SK-N-SH (cell line): ENCODE data around the gene ZNF783. TPM values are rescaled to one million over a fixed set of nuclear protein-coding genes. Genes with fewer than 3 reads are reported as not detected.
"Not testable (repeated sequence)": the region's sequence is repeated elsewhere in the genome, so short reads cannot be mapped to it uniquely, and the experiment has no call there.

Experiments
- CTCF ChIA-PET: fragments of 300-600, 350-600 bp; formaldehyde crosslinking; extraction: SDS; loops from one replicate; lab custom pipeline; 2021; lab: Yijun Ruan, JAX
- POLR2A ChIA-PET: fragments of 350-600 bp; sonication (Branson Sonifier 250); formaldehyde crosslinking; extraction: SDS; loops from one replicate; lab custom pipeline; 2020; ENCODE audit warnings: antibody characterized with exemption, inconsistent platforms; lab: Yijun Ruan, JAX
- DNase-seq: peaks from one replicate; pipeline ENCODE4 v3.0.0; 2012
- H2AFZ ChIP-seq: fragments of 200-600 bp; sonication (generic); 2 replicates; pipeline ENCODE4 v1.8.1; 2016; ENCODE audit warnings: antibody characterized with exemption, mild to moderate bottlenecking, low read depth
- H3F3A ChIP-seq: fragments of 200-600 bp; sonication (generic); replicated peaks from 2 replicates; pipeline ENCODE3; 2016; ENCODE audit warnings: antibody characterized with exemption, mild to moderate bottlenecking; ENCODE audit not compliant: insufficient read depth
- H3K27ac ChIP-seq, 2 experiments: fragments of 200-500 bp in 1 of 2; fragments of 200-600 bp in 1 of 2; sonication (Bioruptor generic) in 1 of 2; sonication (generic), shearing (Covaris generic) in 1 of 2; 2 replicates each; pipeline versions ENCODE4 v1.5.1 to v1.6.1; 2014 to 2016; ENCODE audit warnings: low read depth in 2 of 2, inconsistent platforms in 1 of 2, low read length in 1 of 2, mild to moderate bottlenecking in 1 of 2, mixed read lengths in 1 of 2
- H3K27me3 ChIP-seq: fragments of 200-600 bp; sonication (generic), shearing (Covaris generic); 2 replicates; pipeline ENCODE4 v1.6.1; 2016; ENCODE audit warnings: mixed run types; ENCODE audit not compliant: insufficient read depth
- H3K36me3 ChIP-seq, 2 experiments: fragments of 200-500 bp in 1 of 2; fragments of 200-600 bp in 1 of 2; sonication (Bioruptor generic) in 1 of 2; sonication (generic) in 1 of 2; replicated peaks in 1 of 2; 2 replicates each; pipeline versions ENCODE3 to v1.5.1; 2014 to 2016; ENCODE audit warnings: low read length in 1 of 2, mild to moderate bottlenecking in 1 of 2; ENCODE audit not compliant: insufficient read depth in 2 of 2, control insufficient read depth in 1 of 2
- H3K4me1 ChIP-seq, 2 experiments: fragments of 200-500 bp in 1 of 2; fragments of 200-600 bp in 1 of 2; sonication (Bioruptor generic) in 1 of 2; sonication (generic), shearing (Covaris generic) in 1 of 2; 2 replicates each; pipeline versions ENCODE4 v1.5.1 to v1.6.1; 2014 to 2016; ENCODE audit warnings: low read depth in 1 of 2, low read length in 1 of 2, mixed run types in 1 of 2; ENCODE audit not compliant: insufficient read depth in 2 of 2, control insufficient read depth in 1 of 2
- H3K4me2 ChIP-seq: fragments of 200-600 bp; sonication (generic), shearing (Covaris generic); 2 replicates; pipeline ENCODE4 v1.6.1; 2017; ENCODE audit warnings: mixed run types
- H3K4me3 ChIP-seq, 2 experiments: fragments of 200-500 bp in 1 of 2; fragments of 200-600 bp in 1 of 2; sonication (Bioruptor generic) in 1 of 2; sonication (generic), shearing (Covaris generic) in 1 of 2; 2 replicates each; pipeline versions ENCODE4 v1.5.1 to v1.8.1; 2014 to 2016; ENCODE audit warnings: low read depth in 2 of 2, inconsistent platforms in 1 of 2, low read length in 1 of 2, mild to moderate bottlenecking in 1 of 2, mixed read lengths in 1 of 2, moderate library complexity in 1 of 2
- H3K79me2 ChIP-seq: fragments of 200-600 bp; sonication (generic); 2 replicates; pipeline ENCODE4 v1.8.1; 2017; ENCODE audit warnings: mild to moderate bottlenecking; ENCODE audit not compliant: insufficient read depth
- H3K9ac ChIP-seq: fragments of 200-600 bp; sonication (generic); 2 replicates; pipeline ENCODE4 v1.6.1; 2017; ENCODE audit warnings: mixed run types
- H3K9me2 ChIP-seq: fragments of 200-600 bp; sonication (generic); 2 replicates; pipeline ENCODE4 v1.6.1; 2017; ENCODE audit warnings: mixed run types
- H3K9me3 ChIP-seq: fragments of 200-600 bp; sonication (generic); 2 replicates; pipeline ENCODE4 v1.6.1; 2017; ENCODE audit warnings: mixed run types, mild to moderate bottlenecking, moderate library complexity
- H4K20me1 ChIP-seq: fragments of 200-600 bp; sonication (generic); 2 replicates; pipeline ENCODE4 v1.6.1; 2017; ENCODE audit warnings: mild to moderate bottlenecking, mixed run types; ENCODE audit not compliant: insufficient read depth
- EP300 ChIP-seq, 2 experiments: IDR thresholded peaks; 2 replicates each; pipeline versions ENCODE4 v1.4.0 to v1.6.1; 2012; ENCODE audit warnings: borderline replicate concordance in 1 of 2, low read depth in 1 of 2, low read length in 1 of 2
- EZH2phosphoT487 ChIP-seq: fragments of 200-600 bp; sonication (generic); IDR thresholded peaks from 2 replicates; pipeline ENCODE4 v1.6.1; 2017; ENCODE audit warnings: low read depth, mixed run types, mild to moderate bottlenecking, antibody characterized with exemption, moderate library complexity, borderline replicate concordance
- FOSL2 ChIP-seq: IDR thresholded peaks from 2 replicates; pipeline ENCODE4 v1.4.0; 2012; ENCODE audit warnings: low read depth, mild to moderate bottlenecking, moderate library complexity, borderline replicate concordance
- FOXJ3 ChIP-seq: sonication (generic); formaldehyde crosslinking; IDR thresholded peaks from 2 replicates; pipeline ENCODE4 v1.5.1; 2020; ENCODE audit warnings: mild to moderate bottlenecking, missing genetic modification reagents
- GABPA ChIP-seq: IDR thresholded peaks from 2 replicates; pipeline ENCODE4 v1.4.0; 2012; ENCODE audit warnings: low read depth, mild to moderate bottlenecking
- GATA2 ChIP-seq: sonication (generic); formaldehyde crosslinking; IDR thresholded peaks from 2 replicates; pipeline ENCODE4 v1.5.0; 2020; ENCODE audit warnings: mild to moderate bottlenecking, missing genetic modification reagents
- IRF3 ChIP-seq: fragments of 150-350 bp; IDR thresholded peaks from 2 replicates; pipeline ENCODE4 v1.6.1; 2016; ENCODE audit warnings: mild to moderate bottlenecking, low read depth, low read length
- MEF2A ChIP-seq: IDR thresholded peaks from 2 replicates; pipeline ENCODE4 v1.4.0; 2012; ENCODE audit warnings: low read depth, borderline replicate concordance
- MXI1 ChIP-seq: IDR thresholded peaks from 2 replicates; pipeline ENCODE4 v1.6.1; 2012; ENCODE audit warnings: mild to moderate bottlenecking, low read depth, low read length, improper control_type of control experiment
- NRF1 ChIP-seq: IDR thresholded peaks from 2 replicates; pipeline ENCODE4 v1.6.1; 2012; ENCODE audit warnings: low read depth, mild to moderate bottlenecking, low read length
- RCOR1 ChIP-seq: fragments of 150-350 bp; IDR thresholded peaks from 2 replicates; pipeline ENCODE4 v1.6.1; 2017; ENCODE audit warnings: antibody characterized with exemption, low read length
- SIN3A ChIP-seq: IDR thresholded peaks from 2 replicates; pipeline ENCODE4 v1.6.1; 2012; ENCODE audit warnings: low read depth, mild to moderate bottlenecking, low read length, moderate library complexity, borderline replicate concordance
- SMC3 ChIP-seq: IDR thresholded peaks from 2 replicates; pipeline ENCODE4 v1.6.1; 2012; ENCODE audit warnings: low read depth, low read length, improper control_type of control experiment
- TEAD4 ChIP-seq: IDR thresholded peaks from 2 replicates; pipeline ENCODE4 v1.4.0; 2012; ENCODE audit warnings: mild to moderate bottlenecking, borderline replicate concordance; ENCODE audit not compliant: insufficient read depth
- WGBS: methylation state at CpG from one replicate; pipeline ENCODE4 v1.1.6; 2017; ENCODE audit warnings: low lambda C conversion rate; 5-methylcytosine and 5-hydroxymethylcytosine counted together
- polyA plus RNA-seq, 3 experiments: library from polyadenylated mRNA; depleted of rRNA; stranded (reverse); fragments of >200 nt; gene quantifications; 2 replicates each; pipeline ENCODE4 v1.2.3, GENCODE V29; 2012
- TF ChIP-seq, protein P1 (sequence below): IDR thresholded peaks from 2 replicates; pipeline ENCODE4 v1.4.0; 2012; ENCODE audit warnings: low read depth, borderline replicate concordance

ZNF783 gene
- polyA plus RNA-seq, 1 of the 3 experiments (the other 2 are of a cell fraction) = 12.5 TPM

- no peak for DNase-seq
- no peaks in the 10 kb centered on the region for H3F3A ChIP-seq
- no peaks in the 10 kb centered on the region for H3K36me3 ChIP-seq
- no peak overlapping the region for H3K4me2 ChIP-seq
- no peaks in the 10 kb centered on the region for H3K79me2 ChIP-seq
- no peak for TF ChIP-seq IRF3
- TF ChIP-seq GATA2 (CRISPR knock-in tag) = no peak
- TF ChIP-seq EZH2phosphoT487 = no peak
- TF ChIP-seq MXI1 = no peak
- TF ChIP-seq RCOR1 = no peak
- TF ChIP-seq GABPA = no peak
- TF ChIP-seq TEAD4 = no peak
- no peak overlapping the region for H3K4me3 ChIP-seq
- no peaks in the 10 kb centered on the region for H3K4me1 ChIP-seq
- H3K27ac ChIP-seq = no peak overlapping the region
- no peaks in the 10 kb centered on the region for H3K9me3 ChIP-seq
- ChIA-PET POLR2A (no interaction called here), CTCF (interaction anchor here (1.2 kb wide), 1 partner anchor 22 kb away, joined by 4 read pairs; no protein-coding TSS in a partner anchor)
- H3K9ac ChIP-seq = no peak overlapping the region
- H2AFZ ChIP-seq = no peak overlapping the region
- no peaks in the 10 kb centered on the region for H4K20me1 ChIP-seq
- WGBS = 16% methylated on average over 2 of the region's 2 CpGs
- H3K27me3 ChIP-seq = peaks cover 8% of the 10 kb centered on the region; the same call in 1 of the 2 replicates
- H3K9me2 ChIP-seq = no peaks in the 10 kb centered on the region
Measured at GRCh38 chr7:149330914-149331567, 69.0 kb downstream of the ZNF783 start.

GRCh38 chr7:149332602-149333320 lies 70.8 kb downstream of the ZNF783 start:
- H3K4me2 ChIP-seq, H3K27ac ChIP-seq, CTCF ChIA-PET, POLR2A ChIA-PET, H3K9ac ChIP-seq, DNase-seq, H4K20me1 ChIP-seq, H3K27me3 ChIP-seq, H3K36me3 ChIP-seq, H3K4me1 ChIP-seq, H3K4me3 ChIP-seq, H2AFZ ChIP-seq, H3K9me2 ChIP-seq, H3F3A ChIP-seq, H3K79me2 ChIP-seq, H3K9me3 ChIP-seq: not testable (repeated sequence)
- 4% methylated on average over 18 of the region's 18 CpGs for WGBS

GRCh38 chr7:149333321-149333717 lies 71.3 kb downstream of the ZNF783 start:
- no peaks in the 10 kb centered on the region for H4K20me1 ChIP-seq
- no peaks in the 10 kb centered on the region for H3K9me3 ChIP-seq
- TF ChIP-seq RCOR1 = no peak
- TF ChIP-seq, protein P1, sequence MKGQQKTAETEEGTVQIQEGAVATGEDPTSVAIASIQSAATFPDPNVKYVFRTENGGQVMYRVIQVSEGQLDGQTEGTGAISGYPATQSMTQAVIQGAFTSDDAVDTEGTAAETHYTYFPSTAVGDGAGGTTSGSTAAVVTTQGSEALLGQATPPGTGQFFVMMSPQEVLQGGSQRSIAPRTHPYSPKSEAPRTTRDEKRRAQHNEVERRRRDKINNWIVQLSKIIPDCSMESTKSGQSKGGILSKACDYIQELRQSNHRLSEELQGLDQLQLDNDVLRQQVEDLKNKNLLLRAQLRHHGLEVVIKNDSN = no peak
- no peak for TF ChIP-seq FOSL2
- no peak for TF ChIP-seq SMC3
- TF ChIP-seq EP300 (IDR thresholded peaks at IDR 0.05; ENCODE audit: borderline replicate concordance in 1 of 2, low read depth in 1 of 2, low read length in 1 of 2) = no peak
- no peak for TF ChIP-seq MEF2A
- no peak for TF ChIP-seq SIN3A
- no peak for TF ChIP-seq NRF1
- TF ChIP-seq FOXJ3 (CRISPR knock-in tag) = no peak
- TF ChIP-seq, all 33 proteins: peak for 0
- no peak overlapping the region for H3K9ac ChIP-seq
- no peaks in the 10 kb centered on the region for H3F3A ChIP-seq
- no peak overlapping the region for H3K27ac ChIP-seq
- no peaks in the 10 kb centered on the region for H3K9me2 ChIP-seq
- H3K79me2 ChIP-seq = no peaks in the 10 kb centered on the region
- POLR2A ChIA-PET = no interaction called here
- no peak for DNase-seq
- H3K36me3 ChIP-seq = no peaks in the 10 kb centered on the region
- no peak overlapping the region for H3K4me3 ChIP-seq
- CTCF ChIA-PET = no interaction called here
- H3K4me1 ChIP-seq = no peaks in the 10 kb centered on the region
- peaks cover 8% of the 10 kb centered on the region; the same call in 1 of the 2 replicates for H3K27me3 ChIP-seq
- H2AFZ ChIP-seq = no peak overlapping the region
- H3K4me2 ChIP-seq = no peak overlapping the region
